Endothelial cell of umbilical vein (primary cell): ENCODE results near the gene PTPN14. TPM values are rescaled to one million over a fixed set of nuclear protein-coding genes. Genes with fewer than 3 reads are reported as not detected.

Source experiments
- BruUV-seq: library from RNA; stranded (reverse); fragments of 400-500 nt; replicated peaks from 2 replicates; lab custom pipeline; 2021; lab: Mats Ljungman, UMichigan
- CTCF ChIA-PET: fragments of 300-600, 350-600 bp; sonication (Branson Sonifier 250); formaldehyde crosslinking; loops from one replicate; lab custom pipeline; 2021; ENCODE audit warnings: antibody characterized with exemption, inconsistent platforms; lab: Charles Lee
- POLR2A ChIA-PET: fragments of 300-600, 350-600 bp; sonication (Branson Sonifier 250); formaldehyde crosslinking; loops from one replicate; lab custom pipeline; 2021; ENCODE audit warnings: antibody characterized with exemption, inconsistent platforms; lab: Charles Lee
- DNase-seq: peaks from one replicate; pipeline ENCODE4 v3.0.0-alpha.2; 2011; ENCODE audit warnings: low read depth, low spot score
- FAIRE-seq: peaks from 2 replicates; lab custom pipeline; 2011; peaks lifted over from hg19 to GRCh38; lab: Jason Lieb, UNC
- H2AFZ ChIP-seq: 2 replicates; pipeline ENCODE4 v1.6.0; 2012; ENCODE audit warnings: low read depth, low read length, control low read depth, inconsistent platforms
- H3K27ac ChIP-seq: 2 replicates; pipeline ENCODE4 v1.5.1; 2011; ENCODE audit warnings: low read depth, mild to moderate bottlenecking, control low read depth, low read length, moderate library complexity; ENCODE audit not compliant: insufficient read depth
- H3K27me3 ChIP-seq, 2 experiments: 2 replicates each; pipeline versions ENCODE4 v1.6.0 to v1.6.1; 2011; ENCODE audit warnings: low read length in 2 of 2, mixed read lengths in 1 of 2; ENCODE audit not compliant: control insufficient read depth in 2 of 2, insufficient read depth in 2 of 2
- H3K36me3 ChIP-seq, 2 experiments: 2 replicates in 1 of 2; 3 replicates in 1 of 2; pipeline ENCODE4 v1.5.1; 2011; ENCODE audit warnings: low read length in 2 of 2, mild to moderate bottlenecking in 1 of 2, moderate library complexity in 1 of 2; ENCODE audit not compliant: control insufficient read depth in 2 of 2, insufficient read depth in 2 of 2; ENCODE audit errors: extremely low read depth in 1 of 2
- H3K4me1 ChIP-seq: 3 replicates; pipeline ENCODE4 v1.5.1; 2011; ENCODE audit warnings: mild to moderate bottlenecking, low read length; ENCODE audit not compliant: control insufficient read depth, insufficient read depth; ENCODE audit errors: extremely low read depth
- H3K4me2 ChIP-seq: 2 replicates; pipeline ENCODE4 v1.6.1; 2011; ENCODE audit warnings: low read length, control low read depth, mixed read lengths; ENCODE audit not compliant: insufficient read depth
- H3K4me3 ChIP-seq, 3 experiments: fragments of 200-600 bp in 1 of 3; sonication (generic), shearing (Covaris generic) in 1 of 3; replicated peaks in 1 of 3; 2 replicates each; pipeline ENCODE4 v1.5.1; 2011 to 2016; ENCODE audit warnings: control low read depth in 3 of 3, low read length in 3 of 3, mild to moderate bottlenecking in 2 of 3, inconsistent platforms in 1 of 3, low read depth in 1 of 3, moderate library complexity in 1 of 3; ENCODE audit not compliant: insufficient read depth in 1 of 3
- H3K79me2 ChIP-seq: 2 replicates; pipeline ENCODE4 v1.6.0; 2012; ENCODE audit warnings: low read length, inconsistent platforms; ENCODE audit not compliant: control insufficient read depth, insufficient read depth
- H3K9ac ChIP-seq: replicated peaks from 2 replicates; pipeline ENCODE3; 2011; ENCODE audit warnings: low read length, control low read depth; ENCODE audit not compliant: insufficient read depth; ENCODE audit errors: extremely low read depth
- H3K9me1 ChIP-seq: replicated peaks from 3 replicates; pipeline ENCODE4 v1.6.0; 2011; ENCODE audit warnings: mild to moderate bottlenecking, low read length; ENCODE audit not compliant: control insufficient read depth, insufficient read depth; ENCODE audit errors: extremely low read depth
- H3K9me3 ChIP-seq: replicated peaks from 2 replicates; pipeline ENCODE4 v1.5.1; 2012; ENCODE audit warnings: low read length, inconsistent platforms; ENCODE audit not compliant: control insufficient read depth, insufficient read depth
- H4K20me1 ChIP-seq: replicated peaks from 2 replicates; pipeline ENCODE3; 2011; ENCODE audit warnings: mild to moderate bottlenecking, low read length; ENCODE audit not compliant: control insufficient read depth, insufficient read depth; ENCODE audit errors: extremely low read depth
- EZH2 ChIP-seq: IDR thresholded peaks from 2 replicates; pipeline ENCODE4 v1.6.1; 2012; ENCODE audit warnings: borderline replicate concordance, low read depth, mild to moderate bottlenecking, moderate library complexity, low read length, inconsistent platforms; ENCODE audit not compliant: severe bottlenecking
- FOS ChIP-seq: IDR thresholded peaks from 2 replicates; pipeline ENCODE4 v1.6.1; 2011; ENCODE audit warnings: mild to moderate bottlenecking, low read length, moderate library complexity, borderline replicate concordance; ENCODE audit not compliant: insufficient read depth
- GATA2 ChIP-seq: IDR thresholded peaks from 2 replicates; pipeline ENCODE4 v1.7.0; 2011; ENCODE audit warnings: low read depth, mild to moderate bottlenecking, moderate library complexity, mixed read lengths, low read length; ENCODE audit not compliant: insufficient read length, insufficient read depth
- JUN ChIP-seq: IDR thresholded peaks from 2 replicates; pipeline ENCODE4 v1.6.1; 2011; ENCODE audit warnings: borderline replicate concordance, low read depth; ENCODE audit not compliant: insufficient read length, insufficient read depth
- MYC ChIP-seq: IDR thresholded peaks from one replicate; pipeline ENCODE4 v1.6.1; 2011; ENCODE audit warnings: mild to moderate bottlenecking, low read depth, low read length
- POLR2A ChIP-seq: IDR thresholded peaks from 2 replicates; pipeline ENCODE4 v1.6.1; 2012; ENCODE audit warnings: low read depth, mild to moderate bottlenecking, control low read depth, low read length
- POLR2AphosphoS5 ChIP-seq: IDR thresholded peaks from 2 replicates; pipeline ENCODE4 v1.6.1; 2012; ENCODE audit warnings: low read depth, mild to moderate bottlenecking, control low read depth, low read length, moderate library complexity; ENCODE audit not compliant: insufficient read depth
- dilution Hi-C: fragments of 300-500 bp; cut with MboI; formaldehyde crosslinking; loops from one replicate; pipeline ENCODE4 v1.15.0; 2019; ENCODE audit warnings: low sequenced_read_pairs; ENCODE audit not compliant: extremely low pct_ligation_motif_present
- intact Hi-C: fragments of 100-400 bp; cut with micrococcal nuclease; formaldehyde crosslinking; loops from one replicate; pipeline ENCODE4 v1.10.0; 2022
- polyA plus RNA-seq, 4 experiments: library from polyadenylated mRNA; depleted of rRNA in 3 of 4; stranded (reverse) in 3 of 4; unstranded in 1 of 4; fragments of >200 nt; gene quantifications; 2 replicates each; pipeline versions ENCODE4 v1.2.1 to v1.2.3, GENCODE V29; 2011 to 2012; ENCODE audit warnings: missing spikeins in 1 of 4
- total RNA-seq: library from RNA; stranded (reverse); gene quantifications from 2 replicates; pipeline ENCODE4 v1.2.3, GENCODE V29; 2021
- TF ChIP-seq, protein P1 (sequence below), 2 donors: IDR thresholded peaks; 1 replicate in 1 of 2; 2 replicates in 1 of 2; pipeline ENCODE4 v1.5.1; 2011; ENCODE audit warnings: low read length in 2 of 2, mild to moderate bottlenecking in 2 of 2, moderate library complexity in 2 of 2, control low read depth in 1 of 2, inconsistent platforms in 1 of 2, low read depth in 1 of 2; ENCODE audit not compliant: insufficient read depth in 1 of 2; ENCODE audit errors: extremely low read depth in 1 of 2
- TF ChIP-seq, protein P2 (sequence below): IDR thresholded peaks from 2 replicates; pipeline ENCODE4 v1.6.1; 2011; ENCODE audit not compliant: insufficient read depth, insufficient read length

PTPN14 gene
- total and polyA plus RNA-seq, 2 donors (not counting 3 experiments of a cell fraction or from before 2014, with no cell fraction given), result 18.5 to 93.0 TPM

DNA sequence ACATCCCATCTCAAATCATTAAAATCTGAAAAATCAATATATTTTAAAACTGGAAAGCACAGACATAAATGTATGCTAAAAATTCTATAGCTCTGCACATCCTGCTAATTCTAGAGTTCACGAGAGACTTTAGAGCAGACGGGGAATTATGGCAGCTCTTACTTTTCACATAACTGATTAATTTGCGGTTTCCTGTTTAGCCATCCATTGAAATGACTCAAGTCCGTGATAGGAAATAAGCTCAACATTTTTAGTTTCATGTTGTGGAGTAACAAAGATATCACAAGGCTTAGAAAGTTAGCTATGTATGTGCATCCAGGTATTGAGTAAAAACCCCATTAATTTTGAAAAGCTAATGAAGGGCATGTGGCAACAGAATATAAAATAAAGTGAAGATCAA lies 147.2 kb downstream of the PTPN14 start:
- Histone ChIP-seq H3K4me2 (peak overlapping the region; percentile 82), H3K27ac (peak overlapping the region; percentile 99), H3K79me2 (peaks cover 18% of the 10 kb centered on the region), H3K4me1 (peaks cover 35% of the 10 kb centered on the region), H3K9me1 (no peaks in the 10 kb centered on the region), H2AFZ (no peak overlapping the region), H3K27me3 (no peaks in the 10 kb centered on the region), H3K4me3 (peak overlapping the region in 1 of 3 experiments; percentile 39), H3K9me3 (no peaks in the 10 kb centered on the region), H4K20me1 (no peaks in the 10 kb centered on the region), H3K9ac (peak overlapping the region; percentile 80), H3K36me3 (peaks cover 4 to 8% of the 10 kb centered on the region in 2 experiments)
- no peak for TF ChIP-seq EZH2
- TF ChIP-seq, protein P1, sequence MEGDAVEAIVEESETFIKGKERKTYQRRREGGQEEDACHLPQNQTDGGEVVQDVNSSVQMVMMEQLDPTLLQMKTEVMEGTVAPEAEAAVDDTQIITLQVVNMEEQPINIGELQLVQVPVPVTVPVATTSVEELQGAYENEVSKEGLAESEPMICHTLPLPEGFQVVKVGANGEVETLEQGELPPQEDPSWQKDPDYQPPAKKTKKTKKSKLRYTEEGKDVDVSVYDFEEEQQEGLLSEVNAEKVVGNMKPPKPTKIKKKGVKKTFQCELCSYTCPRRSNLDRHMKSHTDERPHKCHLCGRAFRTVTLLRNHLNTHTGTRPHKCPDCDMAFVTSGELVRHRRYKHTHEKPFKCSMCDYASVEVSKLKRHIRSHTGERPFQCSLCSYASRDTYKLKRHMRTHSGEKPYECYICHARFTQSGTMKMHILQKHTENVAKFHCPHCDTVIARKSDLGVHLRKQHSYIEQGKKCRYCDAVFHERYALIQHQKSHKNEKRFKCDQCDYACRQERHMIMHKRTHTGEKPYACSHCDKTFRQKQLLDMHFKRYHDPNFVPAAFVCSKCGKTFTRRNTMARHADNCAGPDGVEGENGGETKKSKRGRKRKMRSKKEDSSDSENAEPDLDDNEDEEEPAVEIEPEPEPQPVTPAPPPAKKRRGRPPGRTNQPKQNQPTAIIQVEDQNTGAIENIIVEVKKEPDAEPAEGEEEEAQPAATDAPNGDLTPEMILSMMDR (IDR thresholded peaks at IDR 0.05; ENCODE audit: extremely low read depth in 1 of 2, insufficient read depth in 1 of 2, low read depth in 1 of 2, low read length in 2 of 2), result no peak
- TF ChIP-seq POLR2A, result peak; percentile 53
- peak; percentile 80 for TF ChIP-seq FOS
- TF ChIP-seq JUN, result peak; percentile 81
- TF ChIP-seq MYC, result no peak
- TF ChIP-seq POLR2AphosphoS5, result peak; percentile 72
- TF ChIP-seq, protein P2, sequence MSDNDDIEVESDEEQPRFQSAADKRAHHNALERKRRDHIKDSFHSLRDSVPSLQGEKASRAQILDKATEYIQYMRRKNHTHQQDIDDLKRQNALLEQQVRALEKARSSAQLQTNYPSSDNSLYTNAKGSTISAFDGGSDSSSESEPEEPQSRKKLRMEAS, result no peak
- no peak for TF ChIP-seq GATA2
- DNase-seq (peak; percentile 90), FAIRE-seq (peak; percentile 96)
- intact Hi-C loops, result loop anchor here (1.0 to 5.0 kb wide), 8 partner anchors 24 to 181 kb away; partner anchors contain the start of gene PTPN14
- ChIA-PET CTCF (interaction anchor here (1.0 to 3.5 kb wide), 21 partner anchors 9 to 224 kb away, joined by 3 to 23 read pairs (median 4); partner anchors contain the start of gene PTPN14), POLR2A (interaction anchor here (0.8 to 4.2 kb wide), 7 partner anchors 12 to 148 kb away, joined by 3 to 22 read pairs (median 5); partner anchors contain the start of gene PTPN14)
- BruUV-seq, result no TSS peak
- dilution Hi-C loops, result no loop called here
